ENCODE measurements around the gene HDAC11.
A peak's percentile ranks its signal among the peaks of the same experiment; 100 is the strongest.
"Not testable (repeated sequence)": the region's sequence is repeated elsewhere in the genome, so short reads cannot be mapped to it uniquely, and the experiment has no call there.

Gene HDAC11, protein sequence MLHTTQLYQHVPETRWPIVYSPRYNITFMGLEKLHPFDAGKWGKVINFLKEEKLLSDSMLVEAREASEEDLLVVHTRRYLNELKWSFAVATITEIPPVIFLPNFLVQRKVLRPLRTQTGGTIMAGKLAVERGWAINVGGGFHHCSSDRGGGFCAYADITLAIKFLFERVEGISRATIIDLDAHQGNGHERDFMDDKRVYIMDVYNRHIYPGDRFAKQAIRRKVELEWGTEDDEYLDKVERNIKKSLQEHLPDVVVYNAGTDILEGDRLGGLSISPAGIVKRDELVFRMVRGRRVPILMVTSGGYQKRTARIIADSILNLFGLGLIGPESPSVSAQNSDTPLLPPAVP

GRCh38 chr3:13479582-13480339 lies at the start of gene HDAC11:
TSS of gene HDAC11 (plus strand) at chr3:13480306. CDS start at chr3:13480348, 42 bp downstream.
- DNase-seq (ENCODE audit: low read depth, low spot score) = peak; percentile 77

- DNase-seq (ENCODE audit: low read depth, low spot score) = not testable (repeated sequence)
These were observed 49.7 kb upstream of the HDAC11 start for GRCh38 chr3:13430411-13430875.

GRCh38 chr3:13432093-13432492 lies 48.0 kb upstream of the HDAC11 start:
- no peak for DNase-seq (ENCODE audit: low read depth, low spot score)

- DNase-seq (ENCODE audit: low read depth, low spot score) = no peak
These were observed 46.2 kb upstream of the HDAC11 start for GRCh38 chr3:13433912-13434311.

DNA sequence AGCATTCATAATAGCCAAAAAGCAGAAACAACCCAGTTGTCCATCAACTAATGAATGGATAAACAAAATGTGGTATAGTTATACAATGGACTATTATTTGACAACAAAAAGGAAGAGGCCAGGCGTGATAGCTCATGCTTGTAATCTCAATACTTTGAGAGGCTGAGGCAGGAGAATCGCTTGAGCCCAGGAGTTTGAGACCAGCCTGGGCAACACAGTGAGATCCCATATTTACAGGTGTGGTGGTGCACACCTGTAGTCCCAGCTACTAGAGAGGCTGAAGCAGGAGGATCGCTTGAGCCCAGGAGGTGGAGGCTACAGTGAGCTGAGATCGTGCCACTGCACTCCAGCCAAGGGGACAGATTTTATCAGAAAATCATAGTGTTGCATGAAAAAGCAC lies 43.9 kb upstream of the HDAC11 start:
- not testable (repeated sequence) for DNase-seq (ENCODE audit: low read depth, low spot score)

DNA sequence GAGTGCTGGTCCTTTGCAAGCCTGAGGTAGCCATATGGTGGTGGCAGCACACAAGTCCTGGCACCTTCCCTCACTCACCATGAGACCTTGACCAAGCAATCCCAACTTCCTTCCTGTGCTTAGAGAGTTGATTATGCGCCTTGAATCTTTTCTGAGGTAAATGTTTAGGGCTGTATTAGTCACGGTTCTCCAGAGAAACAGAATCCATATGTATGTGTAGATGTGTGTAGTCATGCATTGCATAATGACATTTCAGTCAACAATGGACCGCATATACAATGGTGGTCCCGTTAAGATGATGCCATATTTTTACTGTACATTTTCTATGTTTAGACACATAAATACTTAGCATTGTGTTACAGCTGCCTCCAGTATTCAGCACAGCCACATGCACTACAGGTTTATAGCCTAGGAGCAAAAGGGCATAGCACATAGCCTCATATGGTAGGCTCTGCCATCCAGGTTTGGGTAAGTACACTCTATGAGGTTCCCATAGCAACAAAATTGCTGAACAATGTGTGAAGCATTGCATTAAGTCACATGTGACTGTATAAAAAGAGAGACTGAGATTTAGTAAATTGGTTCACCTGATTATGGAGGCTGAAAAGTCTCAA lies 39.8 kb upstream of the HDAC11 start:
- DNase-seq (ENCODE audit: low read depth, low spot score) = no peak

DNA sequence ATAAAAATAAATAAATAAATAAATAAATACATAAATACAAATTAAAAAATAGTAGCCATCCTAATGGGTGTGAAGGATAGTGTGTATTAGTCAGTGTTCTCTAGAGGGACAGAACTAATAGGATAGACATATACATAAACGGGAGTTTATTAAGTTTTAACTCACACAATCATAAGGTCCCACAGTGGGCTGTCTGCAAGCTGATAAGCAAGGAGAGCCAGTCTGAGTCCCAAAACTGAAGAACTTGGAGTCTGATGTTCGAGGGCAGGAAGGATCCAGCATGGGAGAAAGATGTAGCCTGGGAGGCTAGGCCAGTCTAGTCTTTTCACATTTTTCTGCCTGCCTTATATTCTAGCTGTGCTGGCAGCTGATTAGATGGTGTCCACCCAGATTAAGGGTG lies 37.2 kb upstream of the HDAC11 start:
- not testable (repeated sequence) for DNase-seq (ENCODE audit: low read depth, low spot score)

DNA sequence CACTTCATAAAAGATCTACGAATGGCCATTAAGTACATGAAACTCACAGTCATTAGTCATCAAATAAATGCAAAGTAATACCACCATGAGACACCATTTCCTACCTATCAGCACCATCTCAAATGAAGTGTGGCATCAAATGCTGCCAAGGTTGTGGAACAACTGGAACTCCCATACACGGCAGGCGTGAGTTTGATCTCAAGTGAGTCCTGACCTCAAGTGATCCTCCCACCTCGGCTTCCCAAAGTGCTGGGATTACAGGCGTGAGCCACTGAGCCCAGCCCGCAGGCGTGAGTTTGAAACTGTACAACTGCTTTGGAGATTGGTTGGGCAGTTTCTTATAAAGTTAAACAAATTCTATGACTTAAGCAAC lies 28.8 kb upstream of the HDAC11 start:
- DNase-seq (ENCODE audit: low read depth, low spot score) = no peak

GRCh38 chr3:13452490-13453335 lies 27.4 kb upstream of the HDAC11 start:
- no peak for DNase-seq (ENCODE audit: low read depth, low spot score)

DNA sequence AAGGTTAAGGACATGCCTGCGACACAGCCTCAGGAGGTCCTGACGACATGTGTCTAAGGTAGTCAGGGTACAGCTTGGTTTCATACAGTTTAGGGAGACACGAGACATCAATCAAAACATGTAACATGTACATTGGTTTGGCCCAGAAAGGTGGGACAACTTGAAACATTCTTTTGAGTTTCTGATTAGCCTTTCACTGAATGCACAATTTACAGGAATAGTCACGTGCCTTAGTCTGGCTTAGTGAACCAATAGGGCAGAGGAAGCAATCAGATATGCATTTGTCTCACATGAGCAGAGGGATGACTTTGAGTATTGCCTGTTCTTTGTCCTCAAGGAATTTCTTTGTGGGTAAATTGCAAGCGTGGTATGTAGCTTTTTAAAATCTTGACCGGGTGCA lies 24.5 kb upstream of the HDAC11 start:
- DNase-seq (ENCODE audit: low read depth, low spot score) = no peak

- no peak for DNase-seq (ENCODE audit: low read depth, low spot score)
These were observed 22.5 kb upstream of the HDAC11 start for GRCh38 chr3:13457593-13457992.

GRCh38 chr3:13459605-13460340 lies 20.3 kb upstream of the HDAC11 start:
- DNase-seq (ENCODE audit: low read depth, low spot score) = no peak

DNA sequence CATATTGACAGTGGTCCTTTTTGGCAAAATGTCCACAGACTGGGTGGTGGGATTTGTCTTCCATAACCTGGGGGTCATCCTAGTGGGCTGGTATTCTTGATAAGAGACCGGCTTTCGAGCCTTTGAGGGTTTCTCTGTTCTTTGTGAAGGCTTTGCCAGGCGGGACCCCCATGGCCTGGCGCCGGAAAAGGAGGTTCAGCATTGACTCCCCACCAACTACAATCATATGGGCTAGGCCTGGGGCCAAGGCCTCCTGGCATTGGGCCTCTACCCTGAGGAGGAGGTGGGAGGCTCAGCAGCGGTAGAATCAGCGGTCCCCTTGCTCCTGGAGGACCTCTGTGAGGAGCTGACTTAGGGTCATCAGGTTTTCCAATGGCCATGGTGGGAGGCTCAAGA lies 19.8 kb upstream of the HDAC11 start:
- DNase-seq (ENCODE audit: low read depth, low spot score) = no peak

GRCh38 chr3:13461169-13462124 lies 18.7 kb upstream of the HDAC11 start:
- peak; percentile 80 for DNase-seq (ENCODE audit: low read depth, low spot score)

DNA sequence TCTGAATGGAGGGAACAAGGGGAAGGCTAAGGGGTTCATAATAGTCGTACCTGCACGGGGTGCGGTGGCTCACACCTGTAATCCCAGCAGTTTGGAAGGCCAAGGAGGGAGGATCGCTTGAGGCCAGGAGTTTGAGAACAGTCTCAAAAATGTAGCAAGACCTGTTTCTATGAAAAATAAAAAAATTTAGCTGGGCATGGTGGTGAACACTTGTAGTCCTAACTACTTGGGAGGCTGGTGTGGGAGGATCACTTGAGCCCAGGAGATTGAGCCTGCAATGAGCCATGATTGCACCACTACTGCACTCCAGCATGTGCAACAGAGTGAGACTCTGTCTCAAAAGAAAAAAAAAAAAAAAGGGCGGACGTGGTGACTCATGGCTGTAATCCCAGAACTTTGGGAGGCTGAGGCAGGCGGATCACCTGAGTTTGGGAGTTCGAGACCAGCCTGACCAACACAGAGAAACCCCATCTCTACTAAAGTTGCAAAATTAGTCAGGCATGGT lies 17.9 kb upstream of the HDAC11 start:
- DNase-seq (ENCODE audit: low read depth, low spot score) = no peak

DNA sequence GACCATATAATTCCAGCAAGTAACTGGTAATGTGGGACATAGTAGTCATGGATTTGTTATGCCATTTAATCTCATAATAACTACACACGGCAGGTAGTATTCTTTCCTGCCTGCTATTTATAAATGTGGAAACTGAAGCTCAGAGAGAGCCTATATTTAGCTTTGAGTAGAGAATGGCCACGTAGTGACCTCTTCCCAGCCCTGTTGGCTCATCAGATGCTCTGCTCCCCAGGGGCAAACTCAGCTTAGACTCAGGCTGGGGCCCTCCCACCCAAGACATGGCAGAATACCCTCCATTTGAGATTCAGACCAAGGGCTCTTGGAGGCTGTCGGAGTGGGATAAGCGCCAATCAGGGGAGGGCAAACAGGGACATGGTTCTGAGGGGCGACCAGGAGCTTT lies 17.3 kb upstream of the HDAC11 start:
- DNase-seq (ENCODE audit: low read depth, low spot score) = no peak

DNA sequence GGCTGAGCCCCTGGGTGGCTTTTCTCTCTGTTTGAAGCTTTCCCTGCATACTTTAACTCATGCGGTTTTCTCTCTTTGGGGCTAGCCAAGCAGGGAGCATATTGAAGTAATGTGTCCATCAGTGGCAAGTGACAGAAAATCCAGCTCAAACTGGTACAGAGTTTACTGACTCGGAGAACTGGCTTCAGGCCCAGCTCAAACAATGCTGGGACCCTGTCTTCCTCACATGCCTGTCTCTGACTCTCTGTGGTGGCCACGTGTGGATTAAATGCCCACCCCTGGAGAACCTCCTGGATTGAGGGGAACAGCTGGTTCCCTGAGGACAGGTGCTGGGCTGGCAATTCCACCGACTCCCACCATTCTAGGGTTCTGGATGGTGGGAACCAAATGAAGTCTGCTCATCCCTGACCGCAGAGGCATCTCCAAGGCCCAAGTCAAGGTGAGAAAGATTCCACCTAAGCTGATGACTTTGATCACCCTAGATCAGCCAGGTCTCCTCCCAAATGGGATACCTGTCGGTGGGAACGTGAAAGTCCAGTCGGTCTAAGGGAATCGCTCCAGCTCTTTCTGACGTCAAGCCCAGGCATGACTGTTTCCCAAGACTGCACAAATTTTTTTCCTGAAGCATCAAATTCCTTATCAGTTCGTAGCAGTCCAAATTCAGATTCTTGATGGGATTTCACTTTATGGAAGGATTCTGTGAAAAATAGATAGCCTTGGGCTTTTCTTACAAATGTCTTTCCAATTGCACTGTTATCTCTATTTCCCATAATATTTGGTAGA lies 16.3 kb upstream of the HDAC11 start:
- no peak for DNase-seq (ENCODE audit: low read depth, low spot score)

- DNase-seq (ENCODE audit: low read depth, low spot score) = no peak
These were observed 14.8 kb upstream of the HDAC11 start for GRCh38 chr3:13465236-13465873.

All from iPS DF 19.7 (cell line).